ENCODE results near the gene SLC4A8.

DNA sequence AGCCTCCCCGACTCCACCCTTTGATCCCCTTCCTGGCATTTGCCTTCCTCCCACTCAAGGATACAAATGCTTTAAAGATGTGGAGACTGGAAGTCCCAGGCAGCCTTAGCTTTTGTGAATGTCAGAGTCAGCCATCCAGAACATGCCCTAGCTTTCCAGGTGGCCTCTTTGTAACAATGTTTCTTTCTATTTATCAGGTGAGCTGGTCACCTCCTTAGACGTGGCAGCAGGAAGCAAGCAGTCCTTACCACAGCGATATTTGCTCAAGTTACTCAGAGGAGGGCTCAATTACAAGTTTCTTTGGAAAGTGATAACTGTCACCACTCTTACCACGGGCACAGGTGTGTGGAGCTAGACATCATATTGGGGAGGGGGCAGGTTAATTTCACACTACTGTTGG, 38.3 kb upstream of the SLC4A8 start:
- TF ChIP-seq FOXM1 (IDR thresholded peaks at IDR 0.05; ENCODE audit: borderline replicate concordance, low read depth), result no peak
- no peak for TF ChIP-seq TAF1 (IDR thresholded peaks at IDR 0.05; ENCODE audit: low read depth)
- no peak for TF ChIP-seq MAX (IDR thresholded peaks at IDR 0.05)
- no peak for TF ChIP-seq RAD21 (IDR thresholded peaks at IDR 0.05; ENCODE audit: low read depth)
- TF ChIP-seq EGR1 (IDR thresholded peaks at IDR 0.05), result no peak
- peak; percentile 39; the same call in 1 of the 2 replicates for TF ChIP-seq EP300 (IDR thresholded peaks at IDR 0.05; ENCODE audit: borderline replicate concordance)
- no peak for TF ChIP-seq YY1 (IDR thresholded peaks at IDR 0.05; ENCODE audit: low read depth)
- no peak for TF ChIP-seq CREB1 (IDR thresholded peaks at IDR 0.05; ENCODE audit: low read depth)
- TF ChIP-seq, protein P1, sequence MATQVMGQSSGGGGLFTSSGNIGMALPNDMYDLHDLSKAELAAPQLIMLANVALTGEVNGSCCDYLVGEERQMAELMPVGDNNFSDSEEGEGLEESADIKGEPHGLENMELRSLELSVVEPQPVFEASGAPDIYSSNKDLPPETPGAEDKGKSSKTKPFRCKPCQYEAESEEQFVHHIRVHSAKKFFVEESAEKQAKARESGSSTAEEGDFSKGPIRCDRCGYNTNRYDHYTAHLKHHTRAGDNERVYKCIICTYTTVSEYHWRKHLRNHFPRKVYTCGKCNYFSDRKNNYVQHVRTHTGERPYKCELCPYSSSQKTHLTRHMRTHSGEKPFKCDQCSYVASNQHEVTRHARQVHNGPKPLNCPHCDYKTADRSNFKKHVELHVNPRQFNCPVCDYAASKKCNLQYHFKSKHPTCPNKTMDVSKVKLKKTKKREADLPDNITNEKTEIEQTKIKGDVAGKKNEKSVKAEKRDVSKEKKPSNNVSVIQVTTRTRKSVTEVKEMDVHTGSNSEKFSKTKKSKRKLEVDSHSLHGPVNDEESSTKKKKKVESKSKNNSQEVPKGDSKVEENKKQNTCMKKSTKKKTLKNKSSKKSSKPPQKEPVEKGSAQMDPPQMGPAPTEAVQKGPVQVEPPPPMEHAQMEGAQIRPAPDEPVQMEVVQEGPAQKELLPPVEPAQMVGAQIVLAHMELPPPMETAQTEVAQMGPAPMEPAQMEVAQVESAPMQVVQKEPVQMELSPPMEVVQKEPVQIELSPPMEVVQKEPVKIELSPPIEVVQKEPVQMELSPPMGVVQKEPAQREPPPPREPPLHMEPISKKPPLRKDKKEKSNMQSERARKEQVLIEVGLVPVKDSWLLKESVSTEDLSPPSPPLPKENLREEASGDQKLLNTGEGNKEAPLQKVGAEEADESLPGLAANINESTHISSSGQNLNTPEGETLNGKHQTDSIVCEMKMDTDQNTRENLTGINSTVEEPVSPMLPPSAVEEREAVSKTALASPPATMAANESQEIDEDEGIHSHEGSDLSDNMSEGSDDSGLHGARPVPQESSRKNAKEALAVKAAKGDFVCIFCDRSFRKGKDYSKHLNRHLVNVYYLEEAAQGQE (IDR thresholded peaks at IDR 0.05; ENCODE audit: low read depth), result no peak
- no peak for TF ChIP-seq CEBPB (IDR thresholded peaks at IDR 0.05)
- 0 out of 2 replicates have a peak, but pooled peaks have one; percentile 19 for TF ChIP-seq TEAD4 (IDR thresholded peaks at IDR 0.05)
- TF ChIP-seq TCF12 (IDR thresholded peaks at IDR 0.05; ENCODE audit: low read depth), result no peak; the same call in 1 of the 2 replicates
